Stimulated activated CD8-positive, alpha-beta memory T cell treated with anti-CD3 and anti-CD28 coated beads, Interleukin-15, amount 100 ng/mL, for 1 hour (primary cell): Measurements from ENCODE around the gene TNFRSF4.
"Not testable (repeated sequence)": the region's sequence is repeated elsewhere in the genome, so short reads cannot be mapped to it uniquely, and the experiment has no call there.

Source experiments
- DNase-seq: peaks from one replicate; pipeline ENCODE4 v3.0.0-alpha.2; 2020; ENCODE audit warnings: low read depth

TNFRSF4 gene

GRCh38 chr1:1182491-1183220 lies 31.3 kb downstream of the TNFRSF4 start:
- no peak for DNase-seq

- no peak for DNase-seq
These were observed 32.0 kb downstream of the TNFRSF4 start for GRCh38 chr1:1181938-1182410.

GRCh38 chr1:1181129-1181937 lies 32.6 kb downstream of the TNFRSF4 start:
- no peak for DNase-seq

GRCh38 chr1:1179983-1180861 lies 33.7 kb downstream of the TNFRSF4 start:
- no peak for DNase-seq

- DNase-seq = no peak
These were observed 34.5 kb downstream of the TNFRSF4 start for GRCh38 chr1:1179346-1179982.

GRCh38 chr1:1178794-1179331 lies 35.1 kb downstream of the TNFRSF4 start:
- DNase-seq = no peak

- no peak for DNase-seq
These were observed 36.3 kb downstream of the TNFRSF4 start for GRCh38 chr1:1177452-1178206.

GRCh38 chr1:1176931-1177330 lies 37.0 kb downstream of the TNFRSF4 start:
- no peak for DNase-seq

GRCh38 chr1:1176063-1176761 lies 37.7 kb downstream of the TNFRSF4 start:
- not testable (repeated sequence) for DNase-seq

GRCh38 chr1:1175221-1176062 lies 38.5 kb downstream of the TNFRSF4 start:
- DNase-seq = no peak

- DNase-seq = peak; percentile 31
These were observed 40.0 kb downstream of the TNFRSF4 start, which contains the start of gene TTLL10 for GRCh38 chr1:1173793-1174415. Gene TTLL10 (plus strand): TSS chr1:1173880. CDS start chr1:1179216, 5,336 bp downstream.

GRCh38 chr1:1173061-1173792 lies 40.7 kb downstream of the TNFRSF4 start:
- no peak for DNase-seq

- no peak for DNase-seq
These were observed 42.2 kb downstream of the TNFRSF4 start for GRCh38 chr1:1171546-1172340.

- DNase-seq = no peak
These were observed 42.8 kb downstream of the TNFRSF4 start for GRCh38 chr1:1171161-1171545.

- no peak for DNase-seq
These were observed 43.5 kb downstream of the TNFRSF4 start for GRCh38 chr1:1170215-1171091.
